ENCODE data around the gene MSANTD4.

Gene MSANTD4

GRCh38 chr11:106031202-106031810 is 9.3 kb upstream of the MSANTD4 start:
- TF ChIP-seq CTCF (IDR thresholded peaks at IDR 0.05; ENCODE audit: insufficient read depth, low read depth, low read length, missing control alignments), result no peak
- no peak overlapping the region for H3K4me3 ChIP-seq (ENCODE audit: low read length)
- DNase-seq (ENCODE audit: low read depth), result peak; percentile 90

GRCh38 chr11:106030609-106031008 is 8.6 kb upstream of the MSANTD4 start:
- no peak for DNase-seq (ENCODE audit: low read depth)
- TF ChIP-seq CTCF (IDR thresholded peaks at IDR 0.05; ENCODE audit: insufficient read depth, low read depth, low read length, missing control alignments), result no peak
- H3K4me3 ChIP-seq (ENCODE audit: low read length), result no peak overlapping the region

- TF ChIP-seq CTCF (IDR thresholded peaks at IDR 0.05; ENCODE audit: insufficient read depth, low read depth, low read length, missing control alignments), result no peak
- peak overlapping the region; percentile 85 for H3K4me3 ChIP-seq (ENCODE audit: low read length)
- DNase-seq (ENCODE audit: low read depth), result no peak
These were observed 795 bp upstream of the MSANTD4 start for GRCh38 chr11:106022795-106023275.

GRCh38 chr11:106021181-106021966 is 666 bp downstream of the MSANTD4 start:
- peak; percentile 60 for DNase-seq (ENCODE audit: low read depth)
- peak overlapping the region; percentile 85 for H3K4me3 ChIP-seq (ENCODE audit: low read length)
- TF ChIP-seq CTCF (IDR thresholded peaks at IDR 0.05; ENCODE audit: insufficient read depth, low read depth, low read length, missing control alignments), result no peak

- TF ChIP-seq CTCF (IDR thresholded peaks at IDR 0.05; ENCODE audit: insufficient read depth, low read depth, low read length, missing control alignments), result no peak
- DNase-seq (ENCODE audit: low read depth), result no peak
- no peak overlapping the region for H3K4me3 ChIP-seq (ENCODE audit: low read length)
These were observed 4.9 kb downstream of the MSANTD4 start for GRCh38 chr11:106017093-106017492.

GRCh38 chr11:106015066-106015465 is 7.0 kb downstream of the MSANTD4 start:
- DNase-seq (ENCODE audit: low read depth), result no peak
- no peak for TF ChIP-seq CTCF (IDR thresholded peaks at IDR 0.05; ENCODE audit: insufficient read depth, low read depth, low read length, missing control alignments)
- no peak overlapping the region for H3K4me3 ChIP-seq (ENCODE audit: low read length)
